ENCODE measurements around the gene TLDC2.

Gene TLDC2

GRCh38 chr20:36847009-36847709 lies 28.8 kb upstream of the TLDC2 start:
- H3K27me3 Mint-ChIP-seq = no peaks in the 10 kb centered on the region
- H3K9me3 Mint-ChIP-seq = no peaks in the 10 kb centered on the region
- peaks cover 92% of the 10 kb centered on the region for H3K4me1 Mint-ChIP-seq
- peak overlapping the region; percentile 100 for H3K27ac Mint-ChIP-seq
- no peak for ATAC-seq
- H3K4me3 Mint-ChIP-seq = no peak overlapping the region
- H3K36me3 Mint-ChIP-seq = no peaks in the 10 kb centered on the region

GRCh38 chr20:36847710-36848040 lies 28.3 kb upstream of the TLDC2 start:
- Mint-ChIP-seq H3K36me3 (no peaks in the 10 kb centered on the region), H3K27me3 (no peaks in the 10 kb centered on the region), H3K4me3 (no peak overlapping the region), H3K4me1 (peaks cover 91% of the 10 kb centered on the region), H3K27ac (peak overlapping the region; percentile 100), H3K9me3 (no peaks in the 10 kb centered on the region)
- no peak for ATAC-seq

GRCh38 chr20:36848078-36848660 lies 27.8 kb upstream of the TLDC2 start:
- H3K4me1 Mint-ChIP-seq = peaks cover 86% of the 10 kb centered on the region

GRCh38 chr20:36848677-36849076 lies 27.3 kb upstream of the TLDC2 start:
- no peaks in the 10 kb centered on the region for H3K36me3 Mint-ChIP-seq
- no peak overlapping the region for H3K4me3 Mint-ChIP-seq
- H3K27me3 Mint-ChIP-seq = no peaks in the 10 kb centered on the region
- peak overlapping the region; percentile 100 for H3K27ac Mint-ChIP-seq
- H3K9me3 Mint-ChIP-seq = no peaks in the 10 kb centered on the region
- no peak for ATAC-seq
- peaks cover 81% of the 10 kb centered on the region for H3K4me1 Mint-ChIP-seq

More at GRCh38 chr20:36848078-36848660, 27.8 kb upstream of the TLDC2 start:
- peak overlapping the region; percentile 100 for H3K27ac Mint-ChIP-seq
- H3K4me3 Mint-ChIP-seq = no peak overlapping the region
- no peaks in the 10 kb centered on the region for H3K27me3 Mint-ChIP-seq
- H3K9me3 Mint-ChIP-seq = no peaks in the 10 kb centered on the region
- H3K36me3 Mint-ChIP-seq = no peaks in the 10 kb centered on the region
- no peak for ATAC-seq

GRCh38 chr20:36849333-36850065 lies 26.4 kb upstream of the TLDC2 start:
- Mint-ChIP-seq H3K4me1 (peaks cover 83% of the 10 kb centered on the region), H3K4me3 (no peak overlapping the region), H3K27me3 (no peaks in the 10 kb centered on the region), H3K9me3 (no peaks in the 10 kb centered on the region), H3K36me3 (no peaks in the 10 kb centered on the region), H3K27ac (peak overlapping the region; percentile 100)
- no peak for ATAC-seq

- ATAC-seq = peak; percentile 71
- Mint-ChIP-seq H3K27me3 (no peaks in the 10 kb centered on the region), H3K36me3 (no peaks in the 10 kb centered on the region), H3K4me3 (peak overlapping the region; percentile 20), H3K27ac (peak overlapping the region; percentile 79), H3K9me3 (no peaks in the 10 kb centered on the region), H3K4me1 (peaks cover 83% of the 10 kb centered on the region)
Observed at GRCh38 chr20:36850759-36851158, 25.2 kb upstream of the TLDC2 start.

GRCh38 chr20:36851490-36851889 lies 24.4 kb upstream of the TLDC2 start:
- Mint-ChIP-seq H3K9me3 (no peaks in the 10 kb centered on the region), H3K4me3 (peak overlapping the region; percentile 70), H3K36me3 (no peaks in the 10 kb centered on the region), H3K27ac (peak overlapping the region; percentile 79), H3K4me1 (peaks cover 83% of the 10 kb centered on the region), H3K27me3 (no peaks in the 10 kb centered on the region)
- no peak for ATAC-seq

- Mint-ChIP-seq H3K27me3 (no peaks in the 10 kb centered on the region), H3K4me1 (peaks cover 83% of the 10 kb centered on the region), H3K4me3 (peak overlapping the region; percentile 70), H3K27ac (peak overlapping the region; percentile 79), H3K36me3 (peaks cover 4% of the 10 kb centered on the region), H3K9me3 (no peaks in the 10 kb centered on the region)
- ATAC-seq = peak; percentile 53
Observed at GRCh38 chr20:36852187-36852586, 23.8 kb upstream of the TLDC2 start.

- H3K36me3 Mint-ChIP-seq = peaks cover 5% of the 10 kb centered on the region
- ATAC-seq = no peak
- no peak overlapping the region for H3K4me3 Mint-ChIP-seq
- H3K9me3 Mint-ChIP-seq = no peaks in the 10 kb centered on the region
- peaks cover 86% of the 10 kb centered on the region for H3K4me1 Mint-ChIP-seq
- H3K27ac Mint-ChIP-seq = peak overlapping the region; percentile 79
- no peaks in the 10 kb centered on the region for H3K27me3 Mint-ChIP-seq
Observed at GRCh38 chr20:36854348-36855240, 21.3 kb upstream of the TLDC2 start.

GRCh38 chr20:36855241-36855657 lies 20.7 kb upstream of the TLDC2 start:
- no peaks in the 10 kb centered on the region for H3K9me3 Mint-ChIP-seq

GRCh38 chr20:36856195-36856594 lies 19.7 kb upstream of the TLDC2 start:
- H3K4me1 Mint-ChIP-seq = peaks cover 87% of the 10 kb centered on the region
- H3K27ac Mint-ChIP-seq = peak overlapping the region; percentile 3

More at GRCh38 chr20:36855241-36855657, 20.7 kb upstream of the TLDC2 start:
- no peak for ATAC-seq
- H3K36me3 Mint-ChIP-seq = peaks cover 5% of the 10 kb centered on the region
- no peak overlapping the region for H3K4me3 Mint-ChIP-seq
- no peaks in the 10 kb centered on the region for H3K27me3 Mint-ChIP-seq
- peaks cover 86% of the 10 kb centered on the region for H3K4me1 Mint-ChIP-seq
- no peak overlapping the region for H3K27ac Mint-ChIP-seq

GRCh38 chr20:36856691-36857635 lies 19.0 kb upstream of the TLDC2 start:
- ATAC-seq = no peak
- no peaks in the 10 kb centered on the region for H3K27me3 Mint-ChIP-seq
- H3K4me1 Mint-ChIP-seq = peaks cover 87% of the 10 kb centered on the region
- no peaks in the 10 kb centered on the region for H3K9me3 Mint-ChIP-seq
- no peak overlapping the region for H3K4me3 Mint-ChIP-seq
- peak overlapping the region; percentile 3 for H3K27ac Mint-ChIP-seq
- H3K36me3 Mint-ChIP-seq = peaks cover 5% of the 10 kb centered on the region

More at GRCh38 chr20:36856195-36856594, 19.7 kb upstream of the TLDC2 start:
- H3K36me3 Mint-ChIP-seq = peaks cover 5% of the 10 kb centered on the region
- H3K4me3 Mint-ChIP-seq = no peak overlapping the region
- ATAC-seq = no peak
- H3K9me3 Mint-ChIP-seq = no peaks in the 10 kb centered on the region
- no peaks in the 10 kb centered on the region for H3K27me3 Mint-ChIP-seq

- Mint-ChIP-seq H3K36me3 (peaks cover 5% of the 10 kb centered on the region), H3K27ac (peak overlapping the region; percentile 9), H3K9me3 (no peaks in the 10 kb centered on the region)
Observed at GRCh38 chr20:36859282-36859555, 16.7 kb upstream of the TLDC2 start.

GRCh38 chr20:36859700-36860330 lies 16.1 kb upstream of the TLDC2 start:
- peaks cover 80% of the 10 kb centered on the region for H3K4me1 Mint-ChIP-seq
- H3K27me3 Mint-ChIP-seq = no peaks in the 10 kb centered on the region
- no peak overlapping the region for H3K4me3 Mint-ChIP-seq
- H3K9me3 Mint-ChIP-seq = no peaks in the 10 kb centered on the region
- H3K27ac Mint-ChIP-seq = peak overlapping the region; percentile 9
- peaks cover 5% of the 10 kb centered on the region for H3K36me3 Mint-ChIP-seq
- no peak for ATAC-seq

More at GRCh38 chr20:36859282-36859555, 16.7 kb upstream of the TLDC2 start:
- ATAC-seq = no peak
- Mint-ChIP-seq H3K4me3 (no peak overlapping the region), H3K4me1 (peaks cover 80% of the 10 kb centered on the region), H3K27me3 (no peaks in the 10 kb centered on the region)

Measured in stimulated activated memory B cell treated with anti-CD40 and anti-IgM and Interleukin-4, amounts not matched to agents 10 μg/mL and 1 μg/mL and 100 μg/mL, for 72 hours (primary cell).